Measurements from ENCODE around the gene PUSL1. TPM values are rescaled to one million over a fixed set of nuclear protein-coding genes. Genes with fewer than 3 reads are reported as not detected.

PUSL1 gene
- total and polyA plus RNA-seq, 2 of the 4 experiments (the other 2 are of a cell fraction) = 10.9 to 33.0 TPM

- intact Hi-C loops (cut with micrococcal nuclease) = loop anchor here (5.0 kb wide), 2 partner anchors 50 to 185 kb away; partner anchors contain the start of gene MXRA8
- in situ Hi-C loops (cut with MboI; ENCODE audit: low sequenced_read_pairs) = no loop called here
- Histone ChIP-seq H3K4ac (ENCODE audit: low read depth, low read length) (peak overlapping the region; percentile 70), H4K8ac (ENCODE audit: low read depth in 2 of 2, low read length in 2 of 2) (peak overlapping the region in 1 of 2 experiments; percentile 5; a peak in 1 of 4 replicates), H3K79me1 (ENCODE audit: low read depth in 1 of 2, low read length in 2 of 2) (peaks cover 6 to 58% of the 10 kb centered on the region in 2 experiments; a peak in 3 of 4 replicates), H2BK120ac (ENCODE audit: low read depth, low read length) (no peak overlapping the region), H2AK5ac (ENCODE audit: low read depth, low read length) (peak overlapping the region; percentile 47), H4K20me1 (ENCODE audit: insufficient read depth, low read length) (peaks cover 47% of the 10 kb centered on the region), H3K9ac (ENCODE audit: low read depth, low read length) (peak overlapping the region; percentile 91), H2BK20ac (ENCODE audit: low read depth, low read length) (no peak overlapping the region), H3K18ac (ENCODE audit: low read depth, low read length) (no peak overlapping the region), H3K4me1 (ENCODE audit: control insufficient read depth, insufficient read depth, low read length) (peaks cover 31% of the 10 kb centered on the region), H3K27me3 (ENCODE audit: control insufficient read depth, insufficient read depth, low read length) (no peaks in the 10 kb centered on the region), H3K14ac (replicated peaks; ENCODE audit: low read depth, low read length) (peak overlapping the region; percentile 61), H3K23ac (ENCODE audit: low read depth, low read length) (peak overlapping the region; percentile 94), H3K9me3 (ENCODE audit: control insufficient read depth, insufficient read depth, low read length) (no peaks in the 10 kb centered on the region), H2AK9ac (replicated peaks; ENCODE audit: low read depth, low read length, poor library complexity) (peak overlapping the region; percentile 97), H4K91ac (ENCODE audit: insufficient read depth, low read depth, low read length) (peak overlapping the region; percentile 76), H2BK15ac (ENCODE audit: low read depth, low read length) (no peak overlapping the region), H2AFZ (replicated peaks; ENCODE audit: low read length, poor library complexity) (peak overlapping the region; percentile 97), H2BK5ac (ENCODE audit: low read depth, low read length, poor library complexity, severe bottlenecking) (peak overlapping the region; percentile 79), H3K56ac (ENCODE audit: extremely low read depth, insufficient read depth, low read length) (peak overlapping the region; percentile 38), H3K4me3 (ENCODE audit: insufficient read depth, low read depth, low read length) (peak overlapping the region; percentile 93), H3K9me1 (ENCODE audit: insufficient read depth, low read length) (peaks cover 3% of the 10 kb centered on the region), H3K36me3 (ENCODE audit: control insufficient read depth, insufficient read depth, low read length) (peaks cover 24% of the 10 kb centered on the region), H4K5ac (ENCODE audit: low read depth, low read length) (no peak overlapping the region), H3K27ac (ENCODE audit: insufficient read depth, low read length) (peak overlapping the region; percentile 89), H3K4me2 (ENCODE audit: low read depth, low read length) (peak overlapping the region; percentile 100)
- 0% methylated on average over 61 of the region's 83 CpGs; no CpG with 5 or more reads in 1 of the 2 experiments for WGBS, 2 experiments (ENCODE audit: extremely low coverage in 2 of 2, insufficient read length in 1 of 2)
- DNase-seq = no peak
- TF ChIP-seq RFX5 (IDR thresholded peaks at IDR 0.05; ENCODE audit: low read depth, low read length) = no peak
- TF ChIP-seq MXI1 (IDR thresholded peaks at IDR 0.05; ENCODE audit: borderline replicate concordance, low read depth, low read length) = peak; percentile 14; the same call in 1 of the 2 replicates
- TF ChIP-seq POLR2A (IDR thresholded peaks at IDR 0.05; ENCODE audit: low read depth, low read length) = peak; percentile 22; the same call in 1 of the 2 replicates
- ChIA-PET POLR2A (ENCODE audit: unreplicated experiment) (no interaction called here), CTCF (no interaction called here)
- BruUV-seq (replicated peaks) = no TSS peak
- ATAC-seq (ENCODE audit: low read depth) = peak; percentile 7
- dilution Hi-C loops (cut with HindIII; ENCODE audit: low sequenced_read_pairs, unreplicated experiment) = no loop called here
These were observed 1.0 kb upstream of the PUSL1 start for GRCh38 chr1:1307261-1307922.
